Mononuclear cell (primary cell): Measurements from ENCODE around the gene SELENOH. TPM values are rescaled to one million over a fixed set of nuclear protein-coding genes. Genes with fewer than 3 reads are reported as not detected.

ENCODE experiments used
- H3K27me3 ChIP-seq: 2 replicates; pipeline ENCODE4 v1.6.0; 2011; ENCODE audit warnings: low read length, control low read depth; ENCODE audit not compliant: insufficient read depth
- H3K4me1 ChIP-seq: 2 replicates; pipeline ENCODE4 v1.5.1; 2011; ENCODE audit warnings: mild to moderate bottlenecking, low read length, control low read depth; ENCODE audit not compliant: insufficient read depth
- H3K4me3 ChIP-seq: 2 replicates; pipeline ENCODE4 v1.5.1; 2011; ENCODE audit warnings: mild to moderate bottlenecking, low read length, moderate library complexity
- H3K9me3 ChIP-seq: 2 replicates; pipeline ENCODE4 v1.5.1; 2011; ENCODE audit warnings: low read depth, mild to moderate bottlenecking, control low read depth, low read length
- total RNA-seq: library from RNA; depleted of rRNA; stranded (reverse); fragments of >200 nt; gene quantifications from one replicate; pipeline ENCODE4 v1.2.3, GENCODE V29; 2012

Gene SELENOH
- total RNA-seq, 1 donor: 58.0 TPM

- no peaks in the 10 kb centered on the region for H3K27me3 ChIP-seq
- H3K4me1 ChIP-seq: no peaks in the 10 kb centered on the region
- no peak overlapping the region for H3K4me3 ChIP-seq
- H3K9me3 ChIP-seq: no peaks in the 10 kb centered on the region
Observed at GRCh38 chr11:57729479-57729878, 11.8 kb upstream of the SELENOH start.

- Histone ChIP-seq H3K4me3 (no peak overlapping the region), H3K9me3 (no peaks in the 10 kb centered on the region), H3K4me1 (no peaks in the 10 kb centered on the region), H3K27me3 (no peaks in the 10 kb centered on the region)
Observed at GRCh38 chr11:57732661-57733060, 8.6 kb upstream of the SELENOH start.

GRCh38 chr11:57735619-57736298, 5.5 kb upstream of the SELENOH start:
- no peak overlapping the region for H3K4me3 ChIP-seq
- no peaks in the 10 kb centered on the region for H3K27me3 ChIP-seq
- no peaks in the 10 kb centered on the region for H3K9me3 ChIP-seq
- H3K4me1 ChIP-seq: peaks cover 4% of the 10 kb centered on the region

GRCh38 chr11:57742087-57742452, 779 bp downstream of the SELENOH start:
- Histone ChIP-seq H3K9me3 (no peaks in the 10 kb centered on the region), H3K4me1 (peaks cover 27% of the 10 kb centered on the region), H3K4me3 (peak overlapping the region; percentile 89), H3K27me3 (no peaks in the 10 kb centered on the region)

GRCh38 chr11:57744357-57744756, 3.1 kb downstream of the SELENOH start:
- Histone ChIP-seq H3K4me1 (peaks cover 27% of the 10 kb centered on the region), H3K4me3 (no peak overlapping the region), H3K9me3 (no peaks in the 10 kb centered on the region), H3K27me3 (no peaks in the 10 kb centered on the region)

- Histone ChIP-seq H3K4me3 (no peak overlapping the region), H3K9me3 (no peaks in the 10 kb centered on the region), H3K27me3 (no peaks in the 10 kb centered on the region), H3K4me1 (peaks cover 27% of the 10 kb centered on the region)
Observed at GRCh38 chr11:57745206-57745605, 3.9 kb downstream of the SELENOH start.

GRCh38 chr11:57746920-57747319, 5.6 kb downstream of the SELENOH start:
- Histone ChIP-seq H3K4me3 (no peak overlapping the region), H3K4me1 (peaks cover 19% of the 10 kb centered on the region), H3K9me3 (no peaks in the 10 kb centered on the region), H3K27me3 (no peaks in the 10 kb centered on the region)

- H3K9me3 ChIP-seq: no peaks in the 10 kb centered on the region
- H3K4me1 ChIP-seq: no peaks in the 10 kb centered on the region
- H3K4me3 ChIP-seq: no peak overlapping the region
- no peaks in the 10 kb centered on the region for H3K27me3 ChIP-seq
Observed at GRCh38 chr11:57751176-57751575, 9.9 kb downstream of the SELENOH start.

GRCh38 chr11:57751676-57752253, 10.5 kb downstream of the SELENOH start, which contains the start of gene BTBD18:
BTBD18 (minus strand) TSS chr11:57751819; CDS start chr11:57751188, 631 bp downstream.
- Histone ChIP-seq H3K27me3 (no peaks in the 10 kb centered on the region), H3K4me1 (no peaks in the 10 kb centered on the region), H3K4me3 (no peak within 1 kb of the TSS), H3K9me3 (no peaks in the 10 kb centered on the region)

GRCh38 chr11:57752954-57753353, 11.7 kb downstream of the SELENOH start:
- Histone ChIP-seq H3K9me3 (no peaks in the 10 kb centered on the region), H3K27me3 (no peaks in the 10 kb centered on the region), H3K4me1 (no peaks in the 10 kb centered on the region), H3K4me3 (no peak overlapping the region)

GRCh38 chr11:57758174-57758573, 16.9 kb downstream of the SELENOH start:
- Histone ChIP-seq H3K9me3 (no peaks in the 10 kb centered on the region), H3K27me3 (no peaks in the 10 kb centered on the region), H3K4me3 (no peak overlapping the region), H3K4me1 (peaks cover 3% of the 10 kb centered on the region)

- Histone ChIP-seq H3K4me3 (peak within 1 kb of the TSS; percentile 55), H3K4me1 (peaks cover 16% of the 10 kb centered on the region), H3K27me3 (no peaks in the 10 kb centered on the region), H3K9me3 (no peaks in the 10 kb centered on the region)
Observed at GRCh38 chr11:57761301-57762234, 20.3 kb downstream of the SELENOH start, which contains the start of gene CTNND1. CTNND1 (plus strand) TSS chr11:57761802; CDS start chr11:57791479, 29,677 bp downstream.

GRCh38 chr11:57762235-57762861, 21.1 kb downstream of the SELENOH start:
- H3K9me3 ChIP-seq: no peaks in the 10 kb centered on the region
- peak overlapping the region; percentile 55 for H3K4me3 ChIP-seq
- H3K27me3 ChIP-seq: no peaks in the 10 kb centered on the region
- H3K4me1 ChIP-seq: peaks cover 16% of the 10 kb centered on the region

GRCh38 chr11:57763568-57763967, 22.3 kb downstream of the SELENOH start:
- Histone ChIP-seq H3K9me3 (no peaks in the 10 kb centered on the region), H3K4me1 (peaks cover 16% of the 10 kb centered on the region), H3K27me3 (no peaks in the 10 kb centered on the region), H3K4me3 (no peak overlapping the region)

GRCh38 chr11:57764021-57764420, 22.7 kb downstream of the SELENOH start:
- Histone ChIP-seq H3K4me1 (peaks cover 16% of the 10 kb centered on the region), H3K9me3 (no peaks in the 10 kb centered on the region), H3K4me3 (no peak overlapping the region), H3K27me3 (no peaks in the 10 kb centered on the region)
